Thyroid gland (tissue), 4 donors: Measurements from ENCODE around the gene TMCO4.

Experiments
- CTCF ChIP-seq, 6 experiments: fragments of 200-600 bp in 3 of 6; fragments of 450-650 bp in 3 of 6; sonication (generic) in 3 of 6; IDR thresholded peaks; one replicate each; pipeline ENCODE4 v1.5.1; 2016 to 2019; ENCODE audit warnings: antibody characterized with exemption in 6 of 6, mild to moderate bottlenecking in 2 of 6, inconsistent platforms in 1 of 6, moderate library complexity in 1 of 6
- POLR2A ChIP-seq, 2 donors: fragments of 450-650 bp; IDR thresholded peaks; one replicate each; pipeline ENCODE4 v1.6.1; 2017; ENCODE audit warnings: antibody characterized with exemption in 2 of 2, mild to moderate bottlenecking in 2 of 2, moderate library complexity in 1 of 2

DNA sequence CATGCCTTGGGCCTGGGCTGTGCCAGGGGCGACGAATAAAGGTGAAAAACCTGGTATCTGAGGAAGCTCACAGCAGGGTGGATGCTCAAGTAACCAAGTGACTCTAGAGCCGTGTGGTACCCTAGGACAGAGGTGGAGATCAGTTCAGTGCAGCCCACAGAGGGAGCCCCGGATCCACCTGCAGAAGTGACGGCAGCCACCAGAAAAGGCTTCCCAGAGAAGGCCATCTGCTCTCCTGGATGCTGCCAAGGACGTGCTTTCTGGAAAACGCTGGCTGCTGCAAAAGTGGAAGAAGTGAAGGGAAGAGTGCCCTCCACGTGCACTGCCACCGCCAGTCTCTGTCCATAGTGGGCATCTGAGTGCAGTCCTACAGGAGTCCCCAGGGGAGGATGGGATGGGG lies 27.7 kb downstream of the TMCO4 start:
- TF ChIP-seq CTCF (IDR thresholded peaks at IDR 0.05) (no peak), POLR2A (IDR thresholded peaks at IDR 0.05) (no peak)
